SK-N-MC (cell line): ENCODE measurements around the gene GTF2A2.

ENCODE experiments used
- EZH2 ChIP-seq: fragments of 200-600 bp; sonication (generic); IDR thresholded peaks from one replicate; pipeline ENCODE4 v1.6.1; 2017; ENCODE audit warnings: antibody characterized with exemption
- POLR2AphosphoS5 ChIP-seq: IDR thresholded peaks from 2 replicates; pipeline ENCODE4 v1.6.1; 2012; ENCODE audit warnings: mild to moderate bottlenecking, low read depth, low read length, borderline replicate concordance

GRCh38 chr15:59678620-59679019 is 21.3 kb upstream of the GTF2A2 start:
- TF ChIP-seq POLR2AphosphoS5 = no peak
- TF ChIP-seq EZH2 = no peak
